Measurements from ENCODE around the gene LCE6A.

The LCE6A gene

GRCh38 chr1:152876827-152877226, 34.2 kb downstream of the LCE6A start:
- no peak for DNase-seq (ENCODE audit: low spot score)

- DNase-seq (ENCODE audit: low spot score), result no peak
Measured at GRCh38 chr1:152878042-152878441, 35.4 kb downstream of the LCE6A start, which contains the start of gene SMCP. SMCP (plus strand) TSS chr1:152878322; CDS start chr1:152884423, 6,101 bp downstream.

- no peak for DNase-seq (ENCODE audit: low spot score)
Measured at GRCh38 chr1:152879559-152880198, 37.0 kb downstream of the LCE6A start.

GRCh38 chr1:152880316-152880715, 37.7 kb downstream of the LCE6A start:
- no peak for DNase-seq (ENCODE audit: low spot score)

GRCh38 chr1:152880907-152881306, 38.3 kb downstream of the LCE6A start:
- no peak for DNase-seq (ENCODE audit: low spot score)

- no peak for DNase-seq (ENCODE audit: low spot score)
Measured at GRCh38 chr1:152884085-152884484, 41.4 kb downstream of the LCE6A start.

GRCh38 chr1:152884506-152884905, 41.9 kb downstream of the LCE6A start:
- no peak for DNase-seq (ENCODE audit: low spot score)

GRCh38 chr1:152884966-152885624, 42.4 kb downstream of the LCE6A start:
- no peak for DNase-seq (ENCODE audit: low spot score)

GRCh38 chr1:152886085-152886484, 43.4 kb downstream of the LCE6A start:
- DNase-seq (ENCODE audit: low spot score), result no peak

GRCh38 chr1:152886758-152887409, 44.2 kb downstream of the LCE6A start:
- DNase-seq (ENCODE audit: low spot score), result no peak

GRCh38 chr1:152888126-152888525, 45.5 kb downstream of the LCE6A start:
- no peak for DNase-seq (ENCODE audit: low spot score)

Data from AG20443 (cell line).